GM08714 (cell line): ENCODE data around the gene GARS1.

Experiments
- H3K4me3 ChIP-seq: fragments of 200-500 bp; sonication (Bioruptor generic); 2 replicates; pipeline ENCODE4 v1.5.1; 2014; ENCODE audit warnings: mild to moderate bottlenecking, low read length, inconsistent platforms
- ZNF274 ChIP-seq: IDR thresholded peaks from 2 replicates; pipeline ENCODE4 v1.6.1; 2012; ENCODE audit warnings: mild to moderate bottlenecking, low read depth, low read length

Gene GARS1

DNA sequence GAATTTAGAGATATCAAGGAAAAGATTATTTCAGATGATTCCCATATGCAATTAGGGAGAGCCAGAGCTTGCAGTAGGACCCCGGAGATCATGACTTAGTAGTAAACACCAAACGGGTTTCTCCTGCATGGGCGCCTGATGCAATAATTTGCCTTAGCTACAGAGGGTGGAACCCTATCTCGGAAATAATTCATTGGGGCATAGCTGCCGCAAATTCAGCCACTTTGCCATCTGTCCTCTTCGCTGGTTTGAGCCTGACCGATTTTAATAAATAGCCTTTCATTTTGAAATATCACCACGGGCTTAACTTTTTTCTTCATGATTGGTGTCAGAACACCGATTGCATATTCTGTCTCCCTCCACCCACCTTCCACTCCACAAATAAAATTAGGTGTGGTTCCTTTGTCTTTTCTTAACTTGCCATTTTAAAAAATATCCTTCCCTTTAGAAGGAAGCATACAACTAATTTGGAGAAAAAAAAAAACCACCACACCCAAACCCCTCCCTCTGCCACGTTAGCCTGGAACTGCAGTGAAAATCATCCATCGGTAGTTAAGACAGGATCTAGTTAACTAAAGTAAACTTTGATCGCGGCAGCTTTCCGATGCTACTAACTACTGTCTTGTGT, 1.4 kb downstream of the GARS1 start:
- no peak for TF ChIP-seq ZNF274
- H3K4me3 ChIP-seq = peak overlapping the region; percentile 85

DNA sequence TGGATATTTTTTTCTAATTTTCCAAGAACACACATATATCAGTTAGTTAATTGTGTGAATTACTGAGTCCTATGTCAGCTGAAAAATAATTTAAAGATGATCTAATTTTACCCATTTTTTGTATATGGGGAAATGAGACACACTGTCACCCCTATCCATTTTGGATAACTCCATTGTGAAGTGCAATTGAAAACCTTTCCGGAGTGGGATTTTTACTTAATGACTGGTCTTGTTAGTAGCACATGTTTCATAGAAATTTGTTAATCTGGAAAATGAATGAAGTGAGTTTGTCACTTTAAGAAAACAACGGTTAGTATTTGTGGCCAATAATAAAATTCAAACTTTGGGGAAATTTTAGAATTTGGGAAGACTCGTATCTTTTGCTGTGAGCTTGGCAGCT, 2.0 kb downstream of the GARS1 start:
- H3K4me3 ChIP-seq = peak overlapping the region; percentile 85; the same call in 1 of the 2 replicates
- TF ChIP-seq ZNF274 = no peak

DNA sequence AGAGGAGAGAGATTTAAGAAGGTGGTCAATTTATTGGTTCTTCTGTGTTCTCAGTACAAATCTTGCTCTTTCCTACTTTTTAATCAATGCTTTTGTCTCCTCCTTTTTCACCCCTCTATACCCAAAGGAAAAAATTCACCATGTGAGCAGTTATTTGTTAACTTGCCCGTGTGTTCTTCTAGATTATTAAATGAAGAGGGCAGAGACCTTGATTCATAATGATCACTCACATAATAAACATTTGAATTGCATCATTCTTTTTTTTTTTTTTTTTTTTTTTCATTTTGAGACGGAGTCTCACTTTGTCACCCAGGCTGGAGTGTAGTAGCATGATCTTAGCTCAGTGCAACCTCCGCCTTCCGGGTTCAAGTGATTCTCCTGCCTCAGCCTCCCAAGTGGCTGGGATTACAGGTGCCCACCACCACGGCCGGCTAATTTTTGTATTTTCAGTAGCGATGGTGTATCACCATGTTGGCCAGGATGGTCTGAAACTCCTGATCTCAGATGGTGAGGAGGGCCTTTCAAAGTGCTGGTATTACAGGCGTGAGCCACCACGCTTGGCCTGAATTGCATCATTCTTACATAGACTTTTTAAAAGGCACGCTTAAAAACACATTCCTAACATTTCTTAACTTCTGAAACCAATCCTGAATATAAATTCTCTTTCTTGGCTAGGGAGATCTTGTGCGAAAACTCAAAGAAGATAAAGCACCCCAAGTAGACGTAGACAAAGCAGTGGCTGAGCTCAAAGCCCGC, 3.6 kb downstream of the GARS1 start:
- H3K4me3 ChIP-seq = no peak overlapping the region
- TF ChIP-seq ZNF274 = no peak

DNA sequence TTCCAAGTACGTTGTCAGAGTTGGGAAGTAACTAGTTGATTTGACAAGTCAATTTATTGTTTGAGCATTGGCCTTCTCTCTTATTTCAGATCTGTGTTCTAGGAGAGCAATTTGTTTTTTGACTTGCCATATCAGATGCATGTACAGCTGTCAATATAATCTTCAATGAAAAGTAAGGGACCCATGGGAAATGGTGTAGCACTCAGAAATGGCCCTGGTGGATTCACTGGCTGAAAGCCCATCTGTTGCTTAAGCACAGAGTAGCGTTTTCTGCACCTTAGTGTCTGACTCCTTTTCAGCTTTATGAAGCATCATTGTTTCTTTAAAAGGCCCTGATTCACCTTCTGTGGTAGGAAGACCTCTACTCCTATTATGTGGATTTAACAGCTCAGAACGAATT, 10.2 kb downstream of the GARS1 start:
- TF ChIP-seq ZNF274 = no peak
- no peak overlapping the region for H3K4me3 ChIP-seq

DNA sequence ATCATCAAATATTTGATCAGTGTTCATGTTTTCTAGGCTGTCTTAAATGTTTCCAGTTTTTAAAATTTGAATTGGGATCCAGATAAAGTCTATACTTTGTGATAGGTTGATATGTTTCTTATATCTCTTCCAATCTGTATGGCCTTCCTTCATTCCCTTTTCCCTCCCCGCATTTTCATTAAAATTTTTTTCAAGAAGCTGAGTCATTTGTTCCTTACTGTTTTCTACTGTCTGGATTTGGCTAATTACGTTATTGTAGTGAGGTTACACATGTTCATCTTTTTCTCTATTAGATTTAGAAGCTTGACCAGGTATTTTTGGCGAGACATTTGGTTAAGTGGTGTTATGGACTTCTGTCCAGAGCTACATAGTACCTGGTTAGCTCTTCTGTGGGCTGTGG, 11.2 kb downstream of the GARS1 start:
- TF ChIP-seq ZNF274 = no peak
- no peak overlapping the region for H3K4me3 ChIP-seq

DNA sequence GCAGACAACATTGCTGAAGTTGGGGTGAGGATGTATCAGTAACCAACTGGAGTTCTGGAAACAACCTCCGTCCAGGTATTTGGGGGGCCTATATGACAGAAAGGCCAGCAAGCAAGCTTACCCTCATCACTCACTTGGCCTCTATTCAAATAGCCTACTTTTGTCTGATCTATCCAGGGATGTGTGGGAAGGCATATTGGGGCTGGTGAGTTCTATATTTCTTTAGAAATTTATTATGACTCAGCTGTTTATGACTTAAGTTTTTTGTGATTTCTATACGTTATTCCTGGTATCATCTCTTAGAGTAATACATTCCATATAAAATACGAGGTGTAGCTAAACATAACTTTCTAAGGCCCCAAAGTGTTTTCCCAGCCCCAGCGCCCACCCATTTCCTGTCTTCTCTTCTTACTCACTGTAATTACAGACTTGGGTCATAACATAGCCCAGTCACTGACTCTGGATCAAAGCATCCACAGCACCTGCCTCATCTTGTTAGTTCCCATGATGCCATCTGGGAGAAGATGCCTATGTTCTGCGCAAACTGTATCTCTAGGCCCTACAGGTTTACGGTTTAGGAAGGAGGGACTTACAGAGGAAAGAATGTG, 18.1 kb downstream of the GARS1 start:
- no peak for TF ChIP-seq ZNF274

DNA sequence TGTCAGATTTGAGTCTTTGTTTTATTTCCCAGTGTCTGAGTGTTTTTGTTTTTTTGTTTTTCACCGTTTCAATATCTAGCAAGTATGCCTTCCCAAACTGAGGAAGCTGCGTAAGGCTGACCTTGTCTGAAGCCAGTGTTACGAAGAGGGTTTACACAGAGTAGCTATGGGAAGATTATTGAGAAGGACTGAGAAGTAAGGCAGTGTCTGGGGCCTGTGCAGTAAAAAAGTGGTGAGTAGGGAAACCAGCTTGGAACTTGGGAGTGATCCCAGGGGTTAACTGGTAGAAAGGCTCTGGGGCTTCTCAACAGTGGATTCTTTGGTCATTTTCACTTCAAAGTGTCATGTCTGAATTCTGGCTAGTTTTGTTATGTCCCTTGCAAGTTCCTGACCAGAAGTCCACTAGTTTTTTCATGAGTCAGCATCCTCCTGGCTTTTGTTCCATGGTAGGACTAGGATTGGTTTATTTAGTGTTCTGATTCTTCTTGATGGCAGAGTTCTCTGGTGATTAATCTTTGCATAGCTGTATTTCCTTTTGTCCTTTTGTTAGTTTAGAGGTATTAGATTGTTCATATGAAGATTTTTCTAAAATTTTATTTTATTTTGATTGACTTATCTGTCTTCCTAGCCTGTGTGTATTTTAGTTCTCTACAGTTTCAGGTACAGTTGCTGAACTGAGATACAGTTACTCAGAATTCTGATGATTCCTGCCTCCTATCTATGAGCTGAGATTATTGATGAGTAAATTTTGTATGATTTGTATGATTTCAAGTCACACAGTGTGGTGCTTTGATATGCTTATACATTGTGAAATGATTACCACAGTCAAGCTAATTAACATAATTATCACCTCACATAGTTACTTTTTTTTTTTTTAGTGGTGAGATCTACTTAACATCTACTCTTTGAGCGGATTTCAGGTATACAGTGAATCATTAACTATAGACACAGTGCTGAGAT, 19.0 kb downstream of the GARS1 start:
- no peak overlapping the region for H3K4me3 ChIP-seq
- TF ChIP-seq ZNF274 = no peak

More for the DNA sequence above, 18.1 kb downstream of the GARS1 start:
- no peak overlapping the region for H3K4me3 ChIP-seq

DNA sequence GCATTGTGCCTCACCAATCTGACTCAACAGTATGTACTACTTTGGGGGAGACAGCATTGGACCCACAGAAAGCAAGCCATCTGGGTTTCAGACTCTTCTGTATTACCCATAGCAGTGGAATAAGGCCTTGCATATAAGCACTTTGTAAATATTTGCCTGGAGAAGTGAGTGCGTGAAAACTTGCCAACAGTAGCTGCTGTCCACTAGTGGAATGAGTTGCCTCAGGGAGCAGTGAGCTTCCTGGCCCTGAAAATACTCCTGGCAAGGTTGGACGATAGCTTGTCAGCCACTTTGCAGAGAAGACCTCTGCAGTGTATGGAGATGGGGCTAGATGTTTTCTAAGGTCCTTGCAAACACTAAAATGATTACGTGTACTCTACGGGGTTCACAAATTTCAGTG, 21.6 kb downstream of the GARS1 start:
- TF ChIP-seq ZNF274 = no peak
- H3K4me3 ChIP-seq = no peak overlapping the region

DNA sequence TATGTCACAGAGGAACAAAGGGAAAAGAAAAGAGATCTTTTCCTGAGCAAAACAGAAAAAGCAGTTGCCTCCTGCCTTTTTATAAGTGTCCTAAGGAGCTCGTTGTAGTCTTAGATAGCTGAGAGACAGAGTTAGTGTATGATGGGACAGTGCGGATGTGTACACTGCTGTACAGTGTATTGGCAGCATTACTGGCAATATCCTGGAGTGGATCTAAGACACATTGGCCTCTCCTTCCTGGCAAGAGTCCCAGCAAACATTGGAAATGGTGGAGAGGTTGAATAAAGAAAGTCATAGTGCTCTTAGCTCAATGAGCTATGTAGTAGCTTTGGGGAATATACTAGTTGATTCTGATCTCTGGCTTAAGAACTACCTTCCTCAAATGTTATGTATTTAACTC, 22.7 kb downstream of the GARS1 start:
- no peak overlapping the region for H3K4me3 ChIP-seq
- no peak for TF ChIP-seq ZNF274

DNA sequence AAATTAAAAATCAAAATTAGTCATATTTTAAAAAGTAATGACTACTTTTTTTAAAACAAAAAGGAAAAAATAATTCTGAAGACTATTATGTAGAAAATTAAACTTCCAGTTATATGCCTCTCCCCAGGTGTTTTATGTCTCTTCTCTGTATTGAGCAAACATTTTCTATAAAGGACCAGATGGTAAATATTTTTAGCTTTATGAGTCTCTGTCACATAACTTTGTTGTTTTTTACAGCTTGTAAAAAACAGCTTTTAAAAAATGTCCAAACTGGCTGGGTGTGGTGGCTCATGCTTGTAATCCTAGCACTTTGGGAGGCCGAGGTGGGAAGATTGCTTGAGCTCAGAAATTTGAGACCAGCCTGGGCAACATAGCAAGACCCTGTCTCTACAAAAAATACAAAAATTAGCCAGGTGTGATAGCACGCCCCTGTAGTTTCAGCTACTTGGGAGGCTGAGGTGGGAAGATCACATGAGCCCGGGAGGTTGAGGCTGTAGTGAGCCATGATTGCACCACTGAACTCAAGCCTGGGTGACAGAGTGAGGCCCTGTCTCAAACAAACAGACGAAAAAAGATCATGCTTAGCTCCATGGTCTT, 23.5 kb downstream of the GARS1 start:
- no peak for TF ChIP-seq ZNF274
- no peak overlapping the region for H3K4me3 ChIP-seq

DNA sequence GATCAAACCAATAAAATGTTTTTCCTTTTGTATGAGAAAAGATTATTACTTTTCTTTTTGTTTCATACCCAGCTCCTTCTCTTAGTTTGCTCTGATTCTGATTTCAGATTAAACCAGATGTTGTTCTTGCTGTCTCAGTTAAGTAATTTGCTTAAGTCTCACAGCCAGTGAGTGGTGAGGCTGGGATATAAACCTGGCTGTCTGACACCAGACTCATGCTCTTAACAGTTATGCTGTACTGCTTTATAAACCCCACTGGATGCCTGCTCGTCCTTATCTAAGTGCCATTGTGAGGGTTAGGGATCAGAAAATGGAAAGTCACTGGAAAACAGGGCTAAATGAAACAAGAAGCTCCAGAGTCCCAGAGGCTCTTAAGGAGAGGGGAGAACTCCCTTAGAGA, 24.3 kb downstream of the GARS1 start:
- H3K4me3 ChIP-seq = no peak overlapping the region
- TF ChIP-seq ZNF274 = no peak

DNA sequence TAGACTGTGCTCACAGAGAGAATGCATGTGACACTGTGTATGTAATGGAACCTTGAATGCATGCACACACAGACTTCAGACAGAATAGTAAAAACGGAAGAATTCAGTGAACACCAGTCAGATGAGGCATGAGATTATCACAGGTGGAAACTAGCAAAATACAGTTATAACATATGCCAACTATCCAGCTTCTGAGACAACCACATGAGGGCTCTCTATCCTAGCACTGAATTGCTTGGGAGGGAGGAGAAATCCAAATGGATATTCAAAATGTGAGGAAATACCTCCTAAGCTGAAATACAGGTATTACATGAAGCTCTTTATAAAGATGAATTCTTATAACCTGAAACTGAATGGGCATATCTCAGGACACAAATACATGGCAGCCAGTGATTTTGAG, 30.6 kb downstream of the GARS1 start:
- no peak overlapping the region for H3K4me3 ChIP-seq
- no peak for TF ChIP-seq ZNF274

DNA sequence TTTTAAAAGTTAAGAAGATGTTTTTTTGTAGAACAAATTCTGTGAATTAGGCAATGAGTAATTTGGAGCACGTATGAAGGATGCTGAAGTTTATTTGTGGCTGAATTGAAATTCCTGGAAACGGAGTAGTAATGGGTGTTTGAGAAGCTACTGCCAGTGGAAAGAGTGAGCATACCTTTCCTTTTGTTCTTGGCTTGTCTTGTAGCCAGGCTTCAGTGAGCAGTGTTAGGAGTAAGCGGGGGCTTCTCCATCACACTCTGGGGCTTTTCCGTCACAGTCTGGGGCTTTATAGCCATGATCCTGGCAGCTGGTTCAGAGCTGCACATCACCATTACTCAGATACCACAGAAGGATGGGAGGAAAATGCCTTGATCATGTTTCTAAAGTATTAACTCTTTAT, 32.3 kb downstream of the GARS1 start:
- TF ChIP-seq ZNF274 = no peak

DNA sequence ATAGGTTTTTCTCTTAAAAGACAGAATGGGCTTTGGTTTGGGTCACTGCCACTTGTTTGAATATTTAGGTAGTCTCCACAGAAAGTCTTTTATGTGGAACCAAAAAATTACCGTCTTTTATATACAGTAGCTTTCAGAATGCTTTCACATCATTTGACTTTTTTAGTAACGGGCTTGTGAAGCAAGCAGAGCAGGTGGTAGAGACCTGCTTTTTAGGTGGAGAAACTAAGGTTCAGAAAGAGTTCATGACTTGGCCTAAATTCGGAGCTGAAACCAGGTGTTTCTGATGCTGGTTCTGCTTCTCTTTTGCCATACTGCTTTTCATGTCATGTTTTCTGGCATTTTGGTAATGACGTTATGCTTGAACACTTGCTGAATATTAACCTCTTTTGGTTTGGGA, 36.3 kb downstream of the GARS1 start:
- no peak overlapping the region for H3K4me3 ChIP-seq
- TF ChIP-seq ZNF274 = no peak

More for the DNA sequence above, 32.3 kb downstream of the GARS1 start:
- H3K4me3 ChIP-seq = no peak overlapping the region
